HG03460 (cell line): ENCODE results near the gene LRRN4.

ENCODE experiments used
- ATAC-seq: cut with Tn5 transposase; IDR thresholded peaks from one replicate; pipeline ENCODE4 v1.9.1; 2021; ENCODE audit not compliant: unreplicated experiment

Gene LRRN4

DNA sequence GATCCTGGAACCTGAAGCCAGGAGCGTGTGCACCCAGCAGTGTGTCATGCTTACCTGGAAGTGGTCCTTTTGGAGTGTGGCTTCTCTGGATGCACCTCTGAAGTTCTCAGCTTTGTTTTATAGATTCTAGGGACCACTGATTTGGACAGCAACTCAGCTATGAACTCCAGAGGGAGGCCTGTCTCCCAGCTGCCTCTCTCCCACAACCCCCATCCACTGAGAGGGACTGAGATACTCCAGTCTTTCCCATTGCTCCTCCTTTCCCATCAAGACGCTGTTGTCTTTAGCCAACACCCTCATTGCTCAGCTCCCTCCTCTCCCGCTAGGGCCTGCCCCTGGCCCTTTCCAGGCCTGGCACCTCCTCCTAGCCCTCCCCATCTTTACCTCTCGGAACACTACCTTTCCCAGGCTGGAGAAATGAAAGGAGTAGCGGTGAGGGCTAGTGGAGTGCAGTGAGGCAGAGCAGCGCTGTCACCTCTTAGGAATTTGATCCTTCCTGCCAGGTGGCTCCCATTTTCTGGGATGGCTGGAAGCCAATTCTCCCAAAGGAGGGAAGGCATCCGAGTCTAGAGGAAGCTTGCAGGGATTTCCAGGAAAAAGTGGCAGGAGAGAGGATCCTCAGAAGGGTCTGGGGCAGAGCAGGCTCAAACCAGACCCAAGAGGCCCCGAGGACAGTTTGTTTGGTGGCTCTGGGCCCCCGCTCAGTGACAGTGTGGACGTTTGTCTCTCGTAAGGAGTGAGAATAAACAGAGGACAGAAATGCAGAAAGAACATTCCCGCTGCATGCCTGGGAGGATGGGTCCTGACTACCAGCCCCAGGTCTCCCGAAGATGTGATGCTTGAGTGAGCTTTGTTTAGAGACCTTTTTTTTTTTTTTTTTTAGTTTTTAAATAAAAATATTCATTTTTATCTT lies at the start of gene LRRN4:
Gene LRRN4 (minus strand): TSS at position 285 of the 913 bp plus-strand sequence. CDS start 1,261 bp downstream, outside the sequence.
- no peak for ATAC-seq

DNA sequence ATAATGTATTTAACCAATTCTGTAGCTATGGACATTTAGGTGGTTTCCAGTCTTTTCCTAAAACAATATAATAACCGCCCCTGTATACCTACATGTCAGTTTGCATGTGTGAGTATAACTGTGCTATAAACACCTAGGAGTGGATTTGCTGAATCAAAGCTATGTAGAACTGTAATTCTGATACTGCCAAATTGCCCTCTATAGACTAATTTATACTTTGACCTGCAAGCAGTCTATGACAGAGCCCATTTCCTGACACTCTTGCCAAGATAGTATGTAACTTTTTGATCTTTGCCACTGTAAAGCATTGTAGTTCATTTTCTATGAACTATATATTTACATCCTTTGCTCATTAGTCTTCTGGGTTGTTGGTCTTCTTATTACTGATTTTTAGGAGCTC lies 49.4 kb upstream of the LRRN4 start:
- ATAC-seq = no peak

DNA sequence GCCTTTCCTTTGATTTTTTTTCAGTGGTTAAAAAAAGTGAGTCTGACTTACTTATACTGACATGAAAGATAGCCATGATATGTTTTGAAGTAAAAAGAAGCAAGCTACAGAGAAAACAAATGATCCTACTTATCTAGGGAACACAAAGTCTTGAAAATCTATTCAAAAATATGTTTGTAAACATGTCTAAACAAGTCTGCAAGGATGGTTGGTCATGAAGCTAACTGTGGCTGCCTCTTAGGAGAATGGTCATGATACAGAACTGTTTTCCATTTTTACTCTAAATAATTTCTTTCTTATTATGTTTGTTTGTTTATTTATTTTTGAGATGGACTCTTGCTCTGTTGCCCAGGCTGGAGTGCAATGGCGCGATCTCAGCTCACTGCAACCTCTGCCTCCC lies 47.5 kb upstream of the LRRN4 start:
- ATAC-seq = no peak

- ATAC-seq = no peak
Observed at GRCh38 chr20:6100246-6100645, 46.4 kb upstream of the LRRN4 start.

GRCh38 chr20:6099819-6100218 lies 46.0 kb upstream of the LRRN4 start:
- ATAC-seq = no peak

DNA sequence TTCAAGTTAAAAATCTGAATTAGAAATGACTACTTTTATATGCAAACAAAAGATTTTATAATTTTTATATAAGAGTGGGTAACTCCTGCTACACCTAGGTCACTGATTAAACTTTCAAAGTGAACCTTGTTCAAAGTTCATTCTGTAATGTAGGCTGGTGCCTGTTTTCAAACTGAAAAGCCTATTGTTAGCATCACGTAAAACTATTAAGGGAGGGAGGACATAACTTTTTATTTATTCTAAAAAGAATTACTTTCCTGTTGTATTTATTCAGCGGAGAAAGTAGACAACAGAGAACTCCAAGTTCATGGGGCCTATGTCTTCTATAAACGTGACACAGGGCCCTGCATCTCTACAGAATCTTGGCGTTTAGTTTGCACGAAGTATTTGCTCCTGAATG lies 41.5 kb upstream of the LRRN4 start:
- ATAC-seq = no peak

DNA sequence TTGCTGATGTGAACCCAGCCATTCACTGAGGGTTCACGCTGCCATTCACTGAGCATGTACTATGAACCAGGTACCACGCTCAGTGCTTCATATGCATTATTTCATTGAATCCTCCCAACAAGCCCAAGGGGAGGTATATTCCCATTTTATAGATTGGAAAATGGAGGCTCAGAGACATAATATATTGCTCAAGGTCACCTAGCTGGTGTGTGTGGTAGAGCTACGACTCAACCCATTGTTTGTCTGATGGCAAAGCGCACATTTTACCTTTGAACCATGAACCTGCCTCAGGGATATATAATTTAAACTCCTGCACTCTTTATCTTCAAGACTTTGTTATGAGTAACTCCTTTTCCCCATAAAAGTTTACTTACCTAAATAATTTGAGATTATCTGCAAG lies 40.7 kb upstream of the LRRN4 start:
- no peak for ATAC-seq

GRCh38 chr20:6094063-6094462 lies 40.2 kb upstream of the LRRN4 start:
- no peak for ATAC-seq

DNA sequence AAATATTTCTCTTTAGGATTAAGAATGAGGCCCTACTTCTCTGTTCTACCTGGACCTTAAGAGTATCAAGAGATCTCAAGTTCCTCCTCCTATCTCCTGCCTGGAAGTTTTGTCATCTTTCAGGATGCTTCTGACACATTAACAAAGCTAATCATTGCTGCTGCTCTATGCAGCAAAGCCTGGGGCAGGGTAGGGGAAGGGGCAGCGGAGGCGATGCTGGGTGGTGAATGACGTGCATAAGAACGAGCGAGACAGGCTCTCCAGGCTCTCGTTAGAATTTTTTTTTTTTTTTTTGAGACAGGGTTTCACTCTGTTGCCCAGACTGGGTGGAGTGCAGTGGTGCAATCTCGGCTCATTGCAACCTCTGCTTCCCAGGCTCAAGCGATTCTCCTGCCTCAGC lies 37.8 kb upstream of the LRRN4 start:
- no peak for ATAC-seq

DNA sequence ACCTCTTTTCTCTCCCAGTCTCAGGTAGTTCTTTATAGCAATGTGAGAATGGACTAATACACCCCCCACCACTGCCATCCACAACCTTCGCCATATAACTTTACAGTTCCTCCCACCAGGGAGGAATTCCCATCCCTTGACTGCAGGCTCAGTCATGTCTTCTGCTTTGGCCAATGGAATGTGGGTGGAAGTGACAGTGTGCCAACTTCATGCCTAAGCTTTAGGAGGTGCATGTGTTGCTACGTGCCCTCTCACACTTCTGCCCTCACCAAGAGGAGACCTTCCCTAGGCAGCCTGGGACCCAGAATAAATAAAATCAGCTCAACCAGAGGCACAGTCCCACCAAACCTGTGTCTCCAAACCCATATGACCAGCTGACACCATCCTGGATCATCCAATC lies 33.0 kb upstream of the LRRN4 start:
- no peak for ATAC-seq

- no peak for ATAC-seq
Observed at GRCh38 chr20:6083926-6084325, 30.1 kb upstream of the LRRN4 start.

DNA sequence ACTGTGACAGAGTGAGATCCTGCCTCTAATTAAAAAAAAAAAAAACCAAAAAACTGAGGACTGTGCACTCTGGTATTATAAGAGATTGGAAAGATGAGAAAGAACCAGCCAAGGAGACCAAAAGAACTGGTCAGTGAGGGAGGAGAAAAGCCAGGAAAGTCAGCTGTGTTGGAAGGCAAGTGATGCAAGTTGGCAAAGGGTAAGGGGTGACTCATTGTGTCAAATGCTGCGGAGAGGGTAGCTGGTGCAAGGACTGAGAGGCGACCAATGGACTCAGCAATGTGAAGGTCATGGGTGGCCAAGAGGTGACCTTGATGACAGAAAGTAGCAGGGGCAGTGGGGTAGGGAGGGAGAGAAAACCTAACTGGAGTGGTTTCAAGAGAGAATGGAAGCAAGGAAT lies 27.4 kb upstream of the LRRN4 start:
- ATAC-seq = no peak

GRCh38 chr20:6079016-6079415 lies 25.2 kb upstream of the LRRN4 start:
- no peak for ATAC-seq

DNA sequence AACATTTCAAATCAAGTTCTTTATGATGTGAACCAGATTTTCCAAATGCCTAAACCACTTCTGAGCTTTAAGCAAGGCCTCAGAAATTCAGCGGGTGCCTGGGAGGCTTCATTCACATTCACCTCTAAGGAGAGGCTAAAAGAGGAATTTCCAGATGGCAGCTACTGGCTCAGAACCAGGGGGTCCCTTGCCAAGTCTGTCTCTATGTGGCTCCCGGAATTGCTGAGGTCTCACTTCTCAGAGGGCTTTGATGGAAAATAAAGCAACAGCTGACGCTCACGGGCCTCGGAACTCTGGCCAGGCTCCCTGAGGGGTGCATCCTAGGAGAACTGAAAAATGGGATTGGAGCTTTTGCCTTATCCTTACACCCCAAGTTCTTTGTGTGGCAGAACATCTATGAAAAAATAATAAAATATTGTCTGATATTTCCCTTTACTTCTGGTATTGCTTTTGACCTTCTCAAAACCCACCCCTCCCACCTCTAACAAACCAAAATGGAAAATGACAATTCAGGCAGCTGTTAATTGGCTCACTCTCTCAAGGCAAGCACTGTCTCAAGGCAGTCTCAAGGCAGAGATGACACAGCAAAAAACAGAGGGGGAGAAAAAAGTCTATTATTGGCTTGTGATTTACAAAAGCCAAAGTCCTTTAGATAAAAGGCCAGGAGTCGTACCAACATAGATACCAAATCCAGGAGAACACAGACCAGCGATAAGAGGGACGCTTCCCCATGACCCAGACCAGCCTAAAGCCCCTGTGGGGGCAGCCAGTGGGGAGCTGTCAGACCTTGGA lies 21.8 kb upstream of the LRRN4 start:
- no peak for ATAC-seq

- no peak for ATAC-seq
Observed at GRCh38 chr20:6074784-6075183, 20.9 kb upstream of the LRRN4 start.

- ATAC-seq = no peak
Observed at GRCh38 chr20:6074145-6074561, 20.3 kb upstream of the LRRN4 start.

DNA sequence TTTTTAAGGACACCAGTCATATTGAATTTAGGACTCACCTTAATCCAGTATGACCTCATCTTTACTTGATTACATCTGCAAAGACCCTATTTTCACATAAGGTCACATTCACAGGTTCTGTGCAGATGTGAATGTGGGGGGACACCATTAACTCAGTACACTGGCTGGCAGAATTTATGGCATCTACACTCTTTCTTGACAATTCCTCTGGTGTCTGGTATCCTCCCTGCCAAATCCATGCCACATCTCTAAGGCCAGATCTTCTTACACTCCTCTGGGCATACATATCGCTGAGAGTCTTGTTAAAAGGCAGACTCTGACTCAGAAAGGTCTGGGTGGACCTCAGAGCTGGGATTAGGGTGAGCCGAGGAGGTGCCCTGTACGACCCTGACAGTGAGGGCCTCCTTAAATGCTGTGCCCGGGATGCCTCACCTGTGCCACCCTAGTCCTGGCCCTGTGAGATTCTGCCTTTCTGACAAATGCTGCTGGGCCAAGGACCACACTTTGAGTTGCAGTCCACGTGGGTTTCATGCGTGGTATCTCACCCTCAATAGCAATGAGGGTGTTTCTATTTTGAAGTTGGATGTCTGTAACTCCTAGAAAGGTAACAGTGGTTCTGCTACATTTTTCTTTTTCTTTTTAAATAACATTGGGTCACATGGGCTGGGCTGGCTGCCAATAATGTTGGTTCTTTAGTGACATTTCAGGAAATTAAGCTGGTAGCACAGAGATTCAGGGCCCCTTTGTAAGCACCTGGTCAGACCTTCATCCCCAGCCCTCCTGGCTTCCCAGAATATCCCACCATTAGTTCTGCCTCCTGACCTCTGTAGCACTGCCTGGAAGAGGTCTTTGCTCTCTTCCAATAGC lies 17.2 kb upstream of the LRRN4 start:
- no peak for ATAC-seq

DNA sequence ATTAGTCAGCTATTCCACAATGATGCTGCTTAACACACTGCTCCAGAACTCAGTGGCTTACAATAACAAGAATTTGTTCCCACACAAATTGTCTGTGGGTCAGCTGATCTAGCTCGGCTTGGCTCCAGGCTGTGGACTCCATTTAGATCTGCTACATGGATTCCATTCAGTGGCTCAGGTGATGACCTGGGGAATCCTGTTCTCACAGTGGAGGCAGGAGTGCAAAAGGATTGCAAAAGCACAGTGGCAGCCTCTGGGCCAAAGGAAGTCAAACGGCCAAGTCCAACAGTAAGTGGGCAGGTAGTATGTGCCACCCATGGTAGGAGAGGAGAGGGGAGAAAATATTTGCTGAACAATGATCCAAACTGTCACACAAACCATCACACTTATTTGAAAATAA lies 15.8 kb upstream of the LRRN4 start:
- no peak for ATAC-seq

DNA sequence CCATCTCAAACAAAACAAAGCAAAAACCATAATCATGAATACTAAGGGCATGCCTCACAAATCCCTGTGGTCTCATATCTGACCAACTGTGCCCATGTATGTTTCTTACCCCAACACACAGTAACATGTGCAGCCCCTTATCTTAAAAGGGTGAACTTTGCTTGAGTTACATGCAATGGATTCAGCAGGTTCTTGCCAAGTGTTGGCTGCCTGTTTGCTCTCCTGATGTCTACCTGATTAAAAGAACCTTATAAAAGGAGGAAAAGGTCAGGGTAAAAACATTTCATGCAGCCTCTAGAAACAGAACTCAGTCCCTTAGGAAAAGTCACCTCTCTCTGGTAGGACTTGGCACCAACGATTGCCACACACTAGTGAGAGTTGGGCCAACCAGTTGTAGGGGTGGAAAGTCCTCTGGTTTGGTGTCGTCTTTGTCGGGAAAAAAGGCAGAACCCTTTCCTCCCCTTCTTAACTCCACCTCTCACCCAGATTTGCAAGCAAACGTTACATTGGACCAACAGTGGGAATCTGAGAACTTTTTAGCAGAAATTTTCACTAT lies 14.0 kb upstream of the LRRN4 start:
- ATAC-seq = no peak

DNA sequence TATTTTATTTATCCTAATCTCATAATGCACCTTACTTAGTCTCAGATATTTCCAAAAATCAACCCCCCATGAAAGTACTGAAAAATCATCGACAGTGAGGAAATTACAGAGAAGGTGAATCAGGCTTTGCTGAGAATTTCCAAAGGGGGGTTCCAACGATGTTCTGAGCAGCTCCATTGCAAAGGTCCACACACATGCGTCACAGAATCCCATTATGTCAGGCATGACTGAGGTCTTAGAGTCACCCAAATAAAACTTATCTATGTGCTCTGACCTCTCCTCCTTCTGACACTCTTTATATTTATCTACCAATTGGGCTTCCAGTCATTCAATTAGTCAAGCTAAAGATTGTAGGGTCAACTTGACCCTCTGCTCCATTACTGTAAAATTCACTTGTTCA lies 12.7 kb upstream of the LRRN4 start:
- no peak for ATAC-seq

DNA sequence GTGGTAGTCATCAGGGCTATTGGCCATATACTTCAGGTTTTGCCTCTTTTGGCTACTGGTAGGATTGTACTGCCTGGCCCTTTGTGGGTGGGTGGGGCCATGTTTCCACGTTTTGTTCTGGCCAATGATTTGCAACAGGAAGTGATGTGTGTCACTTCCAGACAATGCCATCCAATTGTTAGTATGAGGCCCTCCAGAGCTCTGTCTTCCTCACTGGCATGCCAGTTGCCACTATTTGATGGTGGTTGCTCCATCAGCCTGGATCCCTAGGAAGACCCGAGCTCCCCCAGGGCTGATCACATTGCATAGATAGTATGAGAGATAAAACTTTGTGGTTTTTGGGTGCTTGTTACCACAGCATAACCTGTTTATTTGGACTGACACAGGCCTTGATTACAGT lies 7.7 kb upstream of the LRRN4 start:
- no peak for ATAC-seq
